Head of caudate nucleus (tissue), 42 donors: Measurements from ENCODE around the gene TMPRSS7.

Source experiments
- DNase-seq, 42 donors: peaks; one replicate each; pipeline versions ENCODE4 v3.0.0 to v3.0.0-alpha.2; 2020 to 2021; ENCODE audit warnings: mixed read lengths in 7 of 42
- intact Hi-C: fragments of 100-400 bp; cut with DNase I; formaldehyde crosslinking; loops from one replicate; pipeline ENCODE4 v1.15.0; 2022

Gene TMPRSS7

DNA sequence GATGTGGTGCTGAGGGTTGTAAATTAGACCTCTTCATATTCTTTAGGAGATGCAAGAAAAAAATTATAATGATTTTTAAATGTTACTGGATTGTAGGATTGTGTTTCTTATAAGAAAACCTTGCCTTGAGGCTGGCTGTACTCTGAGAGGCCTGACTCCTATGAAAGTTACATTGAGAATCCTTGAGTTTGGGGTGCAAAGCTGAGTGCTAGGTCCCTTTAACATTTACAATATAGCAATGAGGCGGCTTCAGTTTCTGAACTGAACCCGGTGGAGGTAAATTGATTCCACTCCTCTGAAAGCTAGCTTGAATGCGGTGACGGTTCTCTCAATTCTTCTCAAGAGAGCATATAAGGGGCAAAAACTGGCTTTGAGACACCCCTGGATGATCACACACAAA is at the start of gene TMPRSS7:
Gene TMPRSS7 (plus strand): TSS at position 301 of the 400 bp plus-strand sequence. CDS start 110 bp downstream, outside the sequence.
- intact Hi-C loops, result no loop called here
- DNase-seq, result no peak

DNA sequence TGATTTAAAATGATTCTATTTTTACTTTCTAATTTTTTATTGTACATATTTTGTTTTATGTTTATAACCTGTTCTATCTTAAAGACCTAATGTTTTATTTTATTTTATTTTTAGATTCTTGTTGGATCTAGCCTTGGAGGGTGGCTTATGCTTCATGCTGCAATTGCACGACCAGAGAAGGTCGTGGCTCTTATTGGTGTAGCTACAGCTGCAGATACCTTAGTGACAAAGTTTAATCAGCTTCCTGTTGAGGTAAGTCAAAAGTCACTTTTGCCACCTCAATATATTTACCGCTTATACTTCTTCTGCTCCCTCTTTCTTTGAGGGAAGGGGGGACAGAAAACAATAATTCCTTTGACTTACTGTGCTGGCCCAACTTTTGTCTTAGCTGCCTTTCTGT is 47.7 kb upstream of the TMPRSS7 start:
- intact Hi-C loops, result loop anchor here (10.0 kb wide), 1 partner anchor 58 kb away; no protein-coding TSS in a partner anchor
- DNase-seq, result no peak

DNA sequence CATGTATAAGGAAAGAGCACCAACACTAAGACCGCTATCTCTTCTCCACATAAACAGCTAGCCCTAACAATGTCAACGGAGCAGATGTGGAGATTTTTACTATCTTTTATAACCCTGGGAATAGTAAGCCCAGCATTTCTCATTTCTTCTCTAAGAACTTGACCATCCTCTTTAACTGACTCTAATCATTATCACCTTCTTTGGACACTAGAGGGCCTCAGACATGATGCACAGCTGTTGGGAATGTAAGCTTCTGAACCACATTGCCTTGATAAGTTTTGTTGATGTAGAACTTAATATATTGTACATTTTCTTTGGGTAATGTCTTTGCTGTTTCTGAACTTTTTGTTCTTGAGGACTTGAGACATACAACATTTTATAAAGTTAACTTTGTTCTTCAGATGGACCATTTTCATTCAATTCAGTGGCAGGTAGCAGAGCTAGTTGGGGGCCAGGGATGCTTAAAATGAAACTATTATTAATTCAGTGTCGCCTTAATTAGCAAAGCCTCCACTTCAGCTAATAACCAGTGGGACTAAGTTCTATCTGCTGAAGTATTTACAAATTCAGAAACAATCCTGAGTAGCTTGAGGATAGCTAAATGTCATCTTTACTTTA is 45.4 kb upstream of the TMPRSS7 start:
- intact Hi-C loops, result loop anchor here (10.0 kb wide), 1 partner anchor 56 kb away; no protein-coding TSS in a partner anchor
- peak in 3 of 42 donors; percentile 44 to 62 (median 61) for DNase-seq

- intact Hi-C loops, result no loop called here
- no peak for DNase-seq
Measured at GRCh38 chr3:111993038-111993437, 41.5 kb upstream of the TMPRSS7 start.

GRCh38 chr3:111998636-111999483 is 35.7 kb upstream of the TMPRSS7 start, which contains the start of gene TAGLN3:
Gene TAGLN3 (plus strand): TSS chr3:111998922. CDS start chr3:111999423, 501 bp downstream.
- intact Hi-C loops, result no loop called here
- peak; percentile 34 to 88 (median 66) for DNase-seq

GRCh38 chr3:111999484-112000324 is 34.8 kb upstream of the TMPRSS7 start:
- DNase-seq, result peak in 6 of 42 donors; percentile 12 to 47 (median 31)
- intact Hi-C loops, result no loop called here

- intact Hi-C loops, result no loop called here
- peak in 2 of 42 donors; percentile 17 to 35 for DNase-seq
Measured at GRCh38 chr3:112000367-112000771, 34.2 kb upstream of the TMPRSS7 start.

DNA sequence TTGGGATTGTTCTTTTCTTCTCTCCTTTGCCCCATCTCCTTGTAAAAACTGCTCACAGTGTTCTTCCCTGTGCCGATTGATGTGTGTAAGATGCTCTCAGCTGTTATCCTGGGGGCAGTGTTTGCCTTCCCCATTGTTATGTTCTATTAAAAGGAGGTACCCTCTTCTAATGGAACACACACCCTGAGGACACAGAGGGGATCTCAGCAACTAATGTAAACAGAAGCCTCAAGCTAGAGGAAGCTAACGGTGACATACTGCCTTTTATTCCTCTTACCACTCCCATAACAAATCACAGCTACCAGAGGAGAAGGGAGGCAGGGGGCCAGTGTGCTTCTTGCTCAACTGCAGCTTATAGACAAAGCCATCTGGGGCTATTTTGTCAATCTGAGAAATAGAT is 33.6 kb upstream of the TMPRSS7 start:
- no peak for DNase-seq
- intact Hi-C loops, result no loop called here

GRCh38 chr3:112001526-112001925 is 33.0 kb upstream of the TMPRSS7 start:
- DNase-seq, result no peak
- intact Hi-C loops, result no loop called here

- intact Hi-C loops, result no loop called here
- DNase-seq, result peak in 37 of 42 donors; percentile 11 to 78 (median 50)
Measured at GRCh38 chr3:112002096-112002971, 32.2 kb upstream of the TMPRSS7 start.

- intact Hi-C loops, result no loop called here
Measured at GRCh38 chr3:112003321-112004080, 31.0 kb upstream of the TMPRSS7 start.

GRCh38 chr3:112004187-112004586 is 30.3 kb upstream of the TMPRSS7 start:
- DNase-seq, result no peak

More at GRCh38 chr3:112003321-112004080, 31.0 kb upstream of the TMPRSS7 start:
- no peak for DNase-seq

DNA sequence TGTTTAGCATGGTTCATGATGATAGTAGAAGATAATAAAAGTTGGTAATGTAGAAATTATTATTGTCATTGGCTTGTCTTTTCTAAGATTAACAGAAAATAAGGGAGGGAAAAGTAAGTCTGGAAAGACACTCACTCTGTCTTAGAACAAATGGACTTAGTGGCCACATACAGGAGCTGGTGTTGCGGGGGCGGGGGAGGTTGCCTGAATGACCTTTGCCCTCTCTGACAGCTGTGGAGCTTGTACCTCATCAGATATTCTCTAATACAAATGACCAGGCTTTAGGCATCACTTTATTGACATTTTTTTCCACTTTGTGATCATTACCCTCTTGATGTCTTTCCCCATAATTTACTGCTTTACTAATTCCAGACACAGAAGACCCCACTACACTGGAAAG is 29.9 kb upstream of the TMPRSS7 start:
- DNase-seq, result no peak
- intact Hi-C loops, result no loop called here

More at GRCh38 chr3:112004187-112004586, 30.3 kb upstream of the TMPRSS7 start:
- intact Hi-C loops, result no loop called here

DNA sequence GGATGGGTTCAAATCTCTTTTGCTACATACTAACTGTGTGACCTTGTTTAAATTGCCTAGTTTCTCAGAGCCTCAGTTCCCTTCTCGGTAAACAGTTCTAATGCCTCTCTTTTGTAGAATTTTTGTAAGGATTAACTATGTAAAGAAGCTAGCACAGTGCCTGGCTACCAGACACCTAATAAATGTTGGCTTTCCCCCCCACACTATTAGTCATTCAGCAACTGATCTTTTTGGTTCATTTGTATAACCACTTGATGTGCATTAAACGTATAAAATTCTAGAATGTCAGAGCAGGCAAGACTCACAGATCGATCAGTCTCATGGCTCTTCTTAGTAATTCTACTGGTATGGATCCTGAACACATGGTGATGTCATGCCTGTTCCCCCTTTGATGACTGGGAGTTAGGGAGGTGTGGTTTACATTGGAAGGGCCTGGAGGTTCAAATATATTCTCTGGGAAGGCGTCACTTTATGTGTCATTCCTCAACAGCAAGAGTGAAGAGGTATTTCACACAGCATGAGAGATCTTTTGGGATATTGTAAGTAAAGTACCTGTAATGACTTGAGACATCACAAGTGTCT is 29.4 kb upstream of the TMPRSS7 start:
- intact Hi-C loops, result no loop called here

DNA sequence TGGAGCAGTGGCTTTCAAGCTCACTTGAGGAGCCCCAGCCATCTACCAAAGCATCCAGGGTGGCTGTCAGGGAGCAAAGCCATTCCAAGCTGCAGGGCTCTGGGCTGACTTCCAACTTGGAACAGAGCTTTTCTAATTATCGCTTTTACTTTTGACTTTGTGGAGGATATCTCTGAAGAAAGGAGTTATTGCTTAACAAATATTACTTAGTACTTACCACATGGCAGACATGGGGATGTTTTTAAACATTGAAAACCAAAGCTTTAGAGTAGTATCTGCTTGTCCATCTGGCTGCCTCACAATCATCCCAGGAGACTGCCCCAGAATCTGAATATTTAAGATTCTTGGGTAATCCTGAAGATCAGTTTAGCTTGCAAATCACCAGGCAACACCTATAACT is 26.9 kb upstream of the TMPRSS7 start:
- intact Hi-C loops, result no loop called here
- peak in 1 of 42 donors; percentile 31 for DNase-seq

More for the DNA sequence above, 29.4 kb upstream of the TMPRSS7 start:
- no peak for DNase-seq

DNA sequence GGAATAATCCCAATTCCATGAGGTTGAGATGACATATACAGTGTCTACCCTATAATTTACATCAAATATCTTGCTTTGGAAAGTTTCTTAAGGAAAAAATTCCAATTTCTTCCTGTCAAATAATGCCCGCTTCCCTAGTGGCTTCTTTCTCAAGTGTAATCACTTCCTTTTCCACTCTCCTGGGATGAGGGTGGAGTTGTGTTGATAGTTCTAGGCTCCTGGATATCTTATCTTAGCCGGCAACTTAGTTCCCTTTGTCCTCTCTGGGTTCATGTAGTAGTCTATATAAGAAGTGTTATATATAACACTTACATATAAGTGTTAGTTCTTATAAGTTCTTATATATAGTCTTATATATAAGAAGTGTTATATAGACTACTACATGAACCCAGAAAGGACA is 24.9 kb upstream of the TMPRSS7 start:
- intact Hi-C loops, result no loop called here
- DNase-seq, result no peak

DNA sequence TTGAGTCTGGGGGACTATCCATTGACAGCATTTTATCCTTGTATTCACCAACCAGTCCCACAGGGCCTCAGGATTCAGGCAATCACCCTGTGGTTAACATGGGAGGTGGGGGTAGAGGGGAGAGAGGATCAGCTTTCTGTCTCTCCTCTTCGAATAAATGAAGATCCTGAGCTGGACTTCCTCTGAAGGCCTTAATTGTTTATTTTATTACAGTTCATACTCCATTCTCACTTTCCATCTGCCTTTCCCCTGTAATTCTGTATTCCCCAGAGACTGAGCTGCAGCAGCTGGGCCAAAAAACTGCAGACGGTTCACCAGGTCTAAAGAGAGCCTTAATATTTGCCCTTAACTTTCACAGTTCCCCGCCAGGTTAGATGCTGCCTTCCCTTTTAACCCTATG is 23.9 kb upstream of the TMPRSS7 start:
- no peak for DNase-seq
- intact Hi-C loops, result no loop called here
